Measurements from ENCODE around the gene SRGAP3.
"Not testable (repeated sequence)": the region's sequence is repeated elsewhere in the genome, so short reads cannot be mapped to it uniquely, and the experiment has no call there.

Gene SRGAP3

DNA sequence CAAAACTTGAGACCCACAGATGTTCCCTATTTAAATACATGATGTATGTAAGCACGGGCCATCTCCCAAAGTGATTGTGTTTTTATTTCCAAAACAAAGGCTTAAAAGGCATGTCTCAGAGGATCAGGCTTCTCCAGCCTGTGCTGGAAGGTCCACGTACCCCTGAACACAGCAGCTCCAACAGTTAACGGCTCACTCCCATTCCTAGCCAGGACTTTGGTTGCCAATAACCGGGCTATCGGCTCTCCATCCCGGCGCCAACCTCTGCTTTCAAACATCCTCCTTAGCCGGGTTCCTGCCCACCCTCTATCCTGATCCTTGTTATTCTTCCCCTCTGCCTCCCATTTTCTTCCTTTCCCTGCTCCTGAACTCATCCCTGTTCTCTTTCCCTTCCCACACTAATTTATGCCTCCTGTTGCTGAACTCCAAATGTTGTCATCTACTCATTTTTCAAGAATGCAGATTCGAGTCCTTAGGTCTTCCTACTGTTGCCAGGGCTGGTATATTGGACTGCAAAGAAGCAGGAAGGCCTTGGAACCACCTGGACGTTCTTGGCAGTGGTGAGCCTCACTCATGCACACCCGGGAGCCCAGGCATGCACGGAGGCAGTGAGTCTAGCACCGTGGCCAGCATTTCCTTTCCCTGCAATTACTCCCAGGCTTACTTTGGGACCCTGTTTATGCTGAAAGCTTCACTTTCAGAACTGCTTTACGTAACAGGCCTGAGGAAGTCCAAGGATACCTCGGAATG, 157.8 kb downstream of the SRGAP3 start:
- DNase-seq (ENCODE audit: low spot score) = no peak
- TF ChIP-seq, protein P1, sequence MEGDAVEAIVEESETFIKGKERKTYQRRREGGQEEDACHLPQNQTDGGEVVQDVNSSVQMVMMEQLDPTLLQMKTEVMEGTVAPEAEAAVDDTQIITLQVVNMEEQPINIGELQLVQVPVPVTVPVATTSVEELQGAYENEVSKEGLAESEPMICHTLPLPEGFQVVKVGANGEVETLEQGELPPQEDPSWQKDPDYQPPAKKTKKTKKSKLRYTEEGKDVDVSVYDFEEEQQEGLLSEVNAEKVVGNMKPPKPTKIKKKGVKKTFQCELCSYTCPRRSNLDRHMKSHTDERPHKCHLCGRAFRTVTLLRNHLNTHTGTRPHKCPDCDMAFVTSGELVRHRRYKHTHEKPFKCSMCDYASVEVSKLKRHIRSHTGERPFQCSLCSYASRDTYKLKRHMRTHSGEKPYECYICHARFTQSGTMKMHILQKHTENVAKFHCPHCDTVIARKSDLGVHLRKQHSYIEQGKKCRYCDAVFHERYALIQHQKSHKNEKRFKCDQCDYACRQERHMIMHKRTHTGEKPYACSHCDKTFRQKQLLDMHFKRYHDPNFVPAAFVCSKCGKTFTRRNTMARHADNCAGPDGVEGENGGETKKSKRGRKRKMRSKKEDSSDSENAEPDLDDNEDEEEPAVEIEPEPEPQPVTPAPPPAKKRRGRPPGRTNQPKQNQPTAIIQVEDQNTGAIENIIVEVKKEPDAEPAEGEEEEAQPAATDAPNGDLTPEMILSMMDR (IDR thresholded peaks at IDR 0.05; ENCODE audit: extremely low read depth, missing control alignments) = no peak

DNA sequence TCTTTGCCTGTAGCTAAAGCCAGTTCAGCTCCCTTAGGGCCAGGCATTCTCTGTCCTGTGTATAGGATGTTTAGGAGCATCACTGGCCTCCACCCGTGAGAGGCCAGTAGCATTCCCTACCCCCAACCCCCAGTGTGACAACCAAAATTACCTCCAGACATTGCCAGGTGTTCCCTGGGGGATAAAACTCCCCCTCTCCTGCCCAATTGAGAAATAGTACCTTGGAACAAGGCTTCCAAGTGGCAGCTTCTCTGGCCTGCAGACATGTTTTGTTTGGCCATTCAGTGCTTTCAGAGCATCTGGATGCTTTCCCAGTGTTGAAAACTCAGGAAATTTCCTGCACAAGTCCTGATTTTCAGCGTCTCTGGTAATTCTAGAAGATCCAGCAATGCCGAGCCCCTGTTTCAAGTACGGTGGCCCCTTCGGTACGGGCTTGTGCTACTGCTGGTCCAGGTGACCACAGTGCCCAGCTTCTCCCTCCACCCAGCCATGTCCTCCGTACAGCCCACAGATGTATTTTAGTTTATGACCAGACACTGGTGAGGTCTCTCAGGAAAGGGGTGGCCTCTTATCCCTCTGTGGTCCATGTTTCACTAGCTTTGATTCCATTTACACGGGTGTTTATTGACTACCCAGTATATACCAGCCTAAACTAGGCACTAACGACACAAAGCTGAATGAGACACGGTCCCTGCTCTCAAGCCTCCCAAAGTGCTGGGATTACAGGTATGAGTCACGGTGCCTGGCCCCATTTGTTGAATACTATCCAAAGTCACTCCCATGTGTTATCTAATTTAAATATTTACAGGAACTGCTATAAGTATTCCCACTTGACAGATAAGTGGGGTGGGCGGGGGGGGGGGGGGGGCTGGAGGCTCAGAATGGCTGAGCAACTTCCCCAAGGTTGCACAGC, 160.7 kb downstream of the SRGAP3 start:
- TF ChIP-seq, protein P1 (IDR thresholded peaks at IDR 0.05; ENCODE audit: extremely low read depth, missing control alignments) = no peak
- DNase-seq (ENCODE audit: low spot score) = no peak

DNA sequence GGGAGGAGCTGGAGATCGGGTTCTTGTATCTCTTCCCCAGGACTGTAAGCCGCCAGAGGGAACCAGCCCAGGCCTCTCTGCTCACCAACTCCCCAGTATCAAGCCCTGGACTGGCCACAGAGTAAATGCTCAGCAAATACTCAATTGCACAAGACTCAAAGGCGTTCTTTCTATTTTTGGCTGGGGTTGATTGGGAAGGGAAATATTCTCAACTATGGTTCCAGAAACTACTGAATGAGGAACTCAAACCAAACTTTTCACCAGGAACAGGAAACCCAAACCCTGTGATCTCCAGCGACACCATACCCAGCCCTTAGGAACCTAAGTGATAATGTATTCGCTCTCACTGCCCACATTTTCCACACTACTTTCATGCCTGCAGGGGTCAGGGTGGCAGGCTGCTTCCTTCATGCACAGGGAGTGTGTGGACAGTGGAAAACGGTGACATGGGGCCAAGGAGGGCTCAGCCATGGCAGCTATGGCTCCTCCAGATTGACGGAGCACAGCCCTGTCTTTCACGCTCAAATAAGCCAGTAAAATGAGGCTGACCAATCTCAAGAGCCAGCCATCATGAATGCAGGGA, 161.5 kb downstream of the SRGAP3 start:
- no peak for DNase-seq (ENCODE audit: low spot score)

DNA sequence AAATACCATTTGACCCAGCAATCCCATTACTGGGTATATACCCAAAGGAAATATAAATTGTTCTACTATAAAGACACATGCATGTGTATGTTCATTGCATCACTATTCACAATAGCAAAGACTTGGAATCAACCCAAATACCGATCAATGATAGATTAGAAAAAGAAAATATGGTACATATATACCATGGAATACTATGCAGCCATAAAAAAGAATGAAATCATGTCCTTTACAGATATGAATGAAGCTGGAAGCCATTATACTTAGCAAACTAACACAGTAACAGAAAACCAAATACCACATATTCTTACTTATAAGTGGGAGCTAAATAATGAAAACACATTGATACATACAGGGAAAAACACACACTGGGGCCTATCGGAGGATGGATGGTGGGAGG, 164.0 kb downstream of the SRGAP3 start:
- not testable (repeated sequence) for DNase-seq (ENCODE audit: low spot score)

More for the DNA sequence above, 161.5 kb downstream of the SRGAP3 start:
- TF ChIP-seq, protein P1 (IDR thresholded peaks at IDR 0.05; ENCODE audit: extremely low read depth, missing control alignments) = no peak

DNA sequence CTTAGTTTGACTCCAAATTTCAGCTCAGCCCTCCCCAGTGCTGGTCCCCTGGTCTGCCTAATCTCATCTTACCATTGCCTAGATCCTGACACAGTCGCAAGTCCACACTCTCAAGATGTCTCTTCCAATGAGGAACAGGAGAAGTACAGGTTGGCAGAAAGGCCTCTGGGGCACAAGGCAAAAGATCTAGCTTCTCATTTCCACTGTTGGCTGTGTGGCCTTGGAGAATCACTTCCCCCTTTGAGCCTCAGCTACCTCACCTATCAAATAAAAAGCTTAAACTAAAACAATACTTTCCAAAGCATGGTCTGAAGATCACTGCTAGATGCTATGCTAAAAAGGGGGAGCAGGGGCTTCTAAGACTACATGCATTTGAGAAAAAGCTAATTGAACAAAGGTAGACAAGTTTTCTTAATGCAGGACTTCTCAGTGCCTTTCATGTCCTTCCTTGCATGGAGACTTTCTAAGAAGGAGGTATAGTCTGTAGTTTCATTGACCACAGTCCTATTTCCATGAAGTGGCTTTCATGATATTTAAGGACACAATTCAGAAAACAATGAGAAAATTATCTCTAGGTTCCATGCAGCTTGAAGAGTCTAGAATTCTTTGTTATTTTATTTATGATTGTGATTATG, 168.1 kb downstream of the SRGAP3 start:
- TF ChIP-seq, protein P1 (IDR thresholded peaks at IDR 0.05; ENCODE audit: extremely low read depth, missing control alignments) = no peak
- no peak for DNase-seq (ENCODE audit: low spot score)

DNA sequence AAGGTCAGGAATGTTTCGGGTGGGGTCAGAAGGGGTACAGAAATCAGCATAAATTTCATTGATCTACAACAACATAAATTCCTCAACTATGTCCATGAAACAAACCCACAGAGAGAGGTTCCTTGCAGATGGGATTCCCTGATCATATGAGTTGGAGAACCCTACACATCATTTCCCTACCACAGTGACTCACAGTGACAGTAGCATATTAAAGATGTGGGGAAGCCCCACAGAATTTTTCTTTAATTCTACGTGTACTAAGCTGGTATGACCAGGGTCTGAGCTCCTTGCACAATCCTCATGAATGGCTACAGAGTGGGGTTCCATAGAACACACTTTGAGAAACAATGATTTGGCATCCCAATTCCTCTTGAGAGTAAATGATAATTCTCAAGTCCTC, 169.3 kb downstream of the SRGAP3 start:
- TF ChIP-seq, protein P1 (IDR thresholded peaks at IDR 0.05; ENCODE audit: extremely low read depth, missing control alignments) = no peak
- no peak for DNase-seq (ENCODE audit: low spot score)

DNA sequence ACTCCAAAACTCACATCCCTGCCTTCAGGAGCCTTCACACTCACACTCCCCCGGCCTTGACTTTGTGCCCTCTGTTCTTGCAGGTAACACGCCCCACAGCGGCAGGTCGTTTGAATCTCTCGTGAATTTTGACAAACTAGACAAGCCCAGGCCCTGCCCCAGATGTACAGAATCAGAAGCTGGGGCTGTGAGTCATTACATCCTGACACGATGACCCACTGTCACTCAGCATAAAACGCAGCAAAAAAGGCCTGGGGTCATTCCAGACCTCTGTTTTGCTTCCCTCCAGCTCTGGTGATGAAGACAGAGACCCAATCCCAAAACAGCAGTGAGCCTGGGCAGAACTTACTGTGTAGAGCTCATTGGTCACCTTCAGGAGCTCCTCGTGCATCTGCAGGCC, 169.8 kb downstream of the SRGAP3 start:
- TF ChIP-seq, protein P1 (IDR thresholded peaks at IDR 0.05; ENCODE audit: extremely low read depth, missing control alignments) = no peak
- DNase-seq (ENCODE audit: low spot score) = no peak
